ENCODE data around the gene GREM2. TPM values are rescaled to one million over a fixed set of nuclear protein-coding genes. Genes with fewer than 3 reads are reported as not detected.

The GREM2 gene
- total and polyA plus RNA-seq, 9 of the 15 experiments (the other 6 are each of a cell fraction or from before 2014, with no cell fraction given), result 0.01 to 0.07 (median 0.05) TPM; not detected in 5

GRCh38 chr1:240607006-240607405, 4.9 kb downstream of the GREM2 start:
- no peak for FAIRE-seq
- H3K9ac ChIP-seq (ENCODE audit: insufficient read depth in 1 of 2, low read depth in 2 of 2, low read length in 2 of 2), result no peak overlapping the region
- BruUV-seq (replicated peaks), result no TSS peak
- no peaks in the 10 kb centered on the region for H3K9me3 ChIP-seq (replicated peaks; ENCODE audit: control insufficient read depth, insufficient read depth, low read depth, low read length)
- peaks cover 0 to 3% of the 10 kb centered on the region in 2 experiments; a peak in 1 of 5 replicates for H3K4me1 ChIP-seq (replicated peaks in 1 of 2; ENCODE audit: control insufficient read depth in 2 of 2, insufficient read depth in 2 of 2, low read length in 2 of 2)
- H3K4me3 ChIP-seq, result no peak overlapping the region
- H3K36me3 ChIP-seq (ENCODE audit: control insufficient read depth, insufficient read depth, low read length), result no peaks in the 10 kb centered on the region
- H3K27me3 ChIP-seq (ENCODE audit: control insufficient read depth in 2 of 2, insufficient read depth in 2 of 2, low read length in 2 of 2), result no peaks in the 10 kb centered on the region
- no peaks in the 10 kb centered on the region for H3K79me2 ChIP-seq (ENCODE audit: control insufficient read depth, insufficient read depth, low read length)
- CTCF ChIA-PET (ENCODE audit: low intra/inter-chr PET ratio), result no interaction called here
- no peak for ATAC-seq
- no peak for DNase-seq (ENCODE audit: extremely low read depth in 1 of 4, low spot score in 3 of 4)
- in situ Hi-C loops (cut with MboI), result no loop called here
- no peaks in the 10 kb centered on the region for H4K20me1 ChIP-seq (replicated peaks; ENCODE audit: control insufficient read depth, insufficient read depth, low read length)
- no peaks in the 10 kb centered on the region for H3K9me1 ChIP-seq (ENCODE audit: control insufficient read depth, insufficient read depth, low read length)
- no peak overlapping the region for H2AFZ ChIP-seq (ENCODE audit: low read depth, low read length)
- H3K27ac ChIP-seq (ENCODE audit: extremely low read depth, low read depth, low read length), result no peak overlapping the region
- no peak for TF ChIP-seq ZBTB5 (IDR thresholded peaks at IDR 0.05)
- no peak overlapping the region for H3K4me2 ChIP-seq (ENCODE audit: insufficient read depth, low read length)
- POLR2A ChIA-PET, result no interaction called here
- 0% methylated on average over 2 of the region's 2 CpGs for WGBS (ENCODE audit: insufficient coverage, low coverage, missing lambda C conversion rate)
- intact Hi-C loops (cut with micrococcal nuclease), result no loop called here

GRCh38 chr1:240602189-240602588, 9.8 kb downstream of the GREM2 start:
- no peaks in the 10 kb centered on the region for H3K9me3 ChIP-seq (replicated peaks; ENCODE audit: control insufficient read depth, insufficient read depth, low read depth, low read length)
- no peak overlapping the region for H3K4me3 ChIP-seq
- no TSS peak for BruUV-seq (replicated peaks)
- H3K4me2 ChIP-seq (ENCODE audit: insufficient read depth, low read length), result no peak overlapping the region
- no peak overlapping the region for H3K9ac ChIP-seq (ENCODE audit: insufficient read depth in 1 of 2, low read depth in 2 of 2, low read length in 2 of 2)
- DNase-seq (ENCODE audit: extremely low read depth in 1 of 4, low spot score in 3 of 4) (no peak), FAIRE-seq (no peak), ATAC-seq (no peak)
- no peaks in the 10 kb centered on the region for H3K9me1 ChIP-seq (ENCODE audit: control insufficient read depth, insufficient read depth, low read length)
- no peaks in the 10 kb centered on the region for H4K20me1 ChIP-seq (replicated peaks; ENCODE audit: control insufficient read depth, insufficient read depth, low read length)
- no peak overlapping the region for H3K27ac ChIP-seq (ENCODE audit: extremely low read depth, low read depth, low read length)
- ChIA-PET POLR2A (interaction anchor here (0.6 kb wide), 1 partner anchor 427 kb away, joined by 4 read pairs; no protein-coding TSS in a partner anchor), CTCF (ENCODE audit: low intra/inter-chr PET ratio) (no interaction called here)
- in situ Hi-C loops (cut with MboI), result no loop called here
- no peaks in the 10 kb centered on the region for H3K27me3 ChIP-seq (ENCODE audit: control insufficient read depth in 2 of 2, insufficient read depth in 2 of 2, low read length in 2 of 2)
- no peaks in the 10 kb centered on the region for H3K4me1 ChIP-seq (replicated peaks in 1 of 2; ENCODE audit: control insufficient read depth in 2 of 2, insufficient read depth in 2 of 2, low read length in 2 of 2)
- WGBS (ENCODE audit: insufficient coverage, low coverage, missing lambda C conversion rate), result 7% methylated on average over 2 of the region's 2 CpGs
- H3K79me2 ChIP-seq (ENCODE audit: control insufficient read depth, insufficient read depth, low read length), result no peaks in the 10 kb centered on the region
- no peak for TF ChIP-seq IRF9 (tag; IDR thresholded peaks at IDR 0.05)
- TF ChIP-seq ZNF77 (CRISPR knock-in tag; IDR thresholded peaks at IDR 0.05), result no peak
- TF ChIP-seq ZNF655 (CRISPR knock-in tag; IDR thresholded peaks at IDR 0.05), result no peak
- TF ChIP-seq SREBF1 (IDR thresholded peaks at IDR 0.05; ENCODE audit: borderline replicate concordance, low read depth, low read length), result no peak
- peak in 1 of 3 experiments; percentile 5; a peak in 1 of 6 replicates for TF ChIP-seq CTCF (IDR thresholded peaks at IDR 0.05 in 2 of 3, conservative IDR thresholded peaks at IDR 0.05 in 1 of 3; ENCODE audit: insufficient read depth in 2 of 3, low read depth in 1 of 3, low read length in 3 of 3)
- no peak for TF ChIP-seq ZNF778 (CRISPR knock-in tag; IDR thresholded peaks at IDR 0.05)
- intact Hi-C loops (cut with micrococcal nuclease), result no loop called here
- H2AFZ ChIP-seq (ENCODE audit: low read depth, low read length), result no peak overlapping the region
- no peaks in the 10 kb centered on the region for H3K36me3 ChIP-seq (ENCODE audit: control insufficient read depth, insufficient read depth, low read length)

All from K562 (cell line).